Panc1 (cell line): ENCODE data around the gene MOK. TPM values are rescaled to one million over a fixed set of nuclear protein-coding genes. Genes with fewer than 3 reads are reported as not detected.

ENCODE experiments used
- ATAC-seq: fragments of 200-7000 bp; cut with Tn5 transposase; 2 replicates; pipeline ENCODE4 v1.9.1; 2020; ENCODE audit warnings: mild to moderate bottlenecking, moderate library complexity
- Bru-seq: library from RNA; stranded (reverse); fragments of 400-500 nt; gene quantifications from one replicate; lab custom pipeline; 2021; lab: Mats Ljungman, UMichigan
- BruChase-seq, 2 experiments: library from RNA; stranded (reverse); fragments of 400-500 nt; gene quantifications; one replicate each; lab custom pipeline; 2021; lab: Mats Ljungman, UMichigan
- BruUV-seq: library from RNA; stranded (reverse); fragments of 400-500 nt; replicated peaks from 2 replicates; lab custom pipeline; 2021; lab: Mats Ljungman, UMichigan
- CTCF ChIA-PET: fragments of 300-600 bp; sonication (Branson Sonifier 250); formaldehyde crosslinking; loops from one replicate; lab custom pipeline; 2022; ENCODE audit warnings: antibody characterized with exemption; lab: Charles Lee
- POLR2A ChIA-PET: fragments of 300-600 bp; sonication (Branson Sonifier 250); formaldehyde crosslinking; loops from one replicate; lab custom pipeline; 2022; ENCODE audit warnings: antibody characterized with exemption; lab: Charles Lee
- DNase-seq: peaks from one replicate; pipeline ENCODE4 v3.0.0-alpha.2; 2010; ENCODE audit warnings: low read depth, low spot score
- H3K27ac ChIP-seq: 2 replicates; pipeline ENCODE4 v1.5.1; 2011; ENCODE audit warnings: mild to moderate bottlenecking, low read length, inconsistent platforms
- H3K27me3 ChIP-seq: fragments of 200-500 bp; sonication (Bioruptor generic); 2 replicates; pipeline ENCODE4 v1.6.0; 2014; ENCODE audit warnings: low read length, inconsistent platforms; ENCODE audit not compliant: control insufficient read depth, insufficient read depth
- H3K36me3 ChIP-seq: fragments of 200-500 bp; sonication (Bioruptor generic); 2 replicates; pipeline ENCODE4 v1.5.1; 2014; ENCODE audit warnings: inconsistent platforms, mild to moderate bottlenecking, low read length, moderate library complexity; ENCODE audit not compliant: control insufficient read depth, insufficient read depth
- H3K4me1 ChIP-seq: 2 replicates; pipeline ENCODE4 v1.5.1; 2011; ENCODE audit warnings: inconsistent platforms, mild to moderate bottlenecking, low read length, moderate library complexity; ENCODE audit not compliant: control insufficient read depth, insufficient read depth
- H3K4me3 ChIP-seq, 2 experiments: 2 replicates each; pipeline ENCODE4 v1.5.1; 2011 to 2012; ENCODE audit warnings: low read depth in 2 of 2, low read length in 2 of 2, mild to moderate bottlenecking in 2 of 2, inconsistent platforms in 1 of 2, moderate library complexity in 1 of 2
- H3K9me3 ChIP-seq: fragments of 200-500 bp; sonication (Bioruptor generic); 2 replicates; pipeline ENCODE4 v1.5.1; 2014; ENCODE audit warnings: low read depth, mild to moderate bottlenecking, inconsistent platforms, low read length, moderate library complexity; ENCODE audit not compliant: control insufficient read depth, insufficient read depth
- CTCF ChIP-seq: fragments of 450-650 bp; IDR thresholded peaks from 2 replicates; pipeline ENCODE4 v1.5.1; 2017; ENCODE audit warnings: mild to moderate bottlenecking
- POLR2AphosphoS5 ChIP-seq: IDR thresholded peaks from 2 replicates; pipeline ENCODE4 v1.6.1; 2012; ENCODE audit warnings: mild to moderate bottlenecking, low read depth, low read length, moderate library complexity
- REST ChIP-seq, 2 experiments: IDR thresholded peaks; 2 replicates each; pipeline ENCODE4 v1.6.1; 2011 to 2012; ENCODE audit warnings: low read depth in 2 of 2, control low read depth in 1 of 2, low read length in 1 of 2, mild to moderate bottlenecking in 1 of 2, moderate library complexity in 1 of 2; ENCODE audit not compliant: insufficient read depth in 1 of 2
- SIN3A ChIP-seq: IDR thresholded peaks from 2 replicates; pipeline ENCODE4 v1.6.1; 2012; ENCODE audit warnings: low read depth, mild to moderate bottlenecking, low read length, moderate library complexity, borderline replicate concordance; ENCODE audit not compliant: insufficient read depth
- TCF7L2 ChIP-seq: IDR thresholded peaks from 2 replicates; pipeline ENCODE4 v1.6.1; 2011; ENCODE audit warnings: mild to moderate bottlenecking, low read depth, low read length, inconsistent platforms
- in situ Hi-C: cut with HindIII; loops from 2 replicates; pipeline ENCODE4 v1.10.0; 2016; ENCODE audit warnings: low sequenced_read_pairs, low pct_unique_long_range_greater_than_20kb
- intact Hi-C: fragments of 100-400 bp; cut with micrococcal nuclease; formaldehyde crosslinking; loops from one replicate; pipeline ENCODE4 v1.10.0; 2022; ENCODE audit not compliant: unreplicated experiment
- long read RNA-seq: library from polyadenylated mRNA; unstranded; transcript quantifications from one replicate; pipeline ENCODE4 v2.0.0, GENCODE V29; 2021; ENCODE audit not compliant: unreplicated experiment
- polyA plus RNA-seq: library from polyadenylated mRNA; unstranded; fragments of >200 nt; gene quantifications from one replicate; pipeline ENCODE4 v1.2.1, GENCODE V29; 2012; ENCODE audit warnings: missing spikeins; ENCODE audit not compliant: insufficient read length
- total RNA-seq: library from RNA; stranded (reverse); gene quantifications from one replicate; pipeline ENCODE4 v1.2.1, GENCODE V29; 2021; ENCODE audit not compliant: unreplicated experiment

The MOK gene, protein sequence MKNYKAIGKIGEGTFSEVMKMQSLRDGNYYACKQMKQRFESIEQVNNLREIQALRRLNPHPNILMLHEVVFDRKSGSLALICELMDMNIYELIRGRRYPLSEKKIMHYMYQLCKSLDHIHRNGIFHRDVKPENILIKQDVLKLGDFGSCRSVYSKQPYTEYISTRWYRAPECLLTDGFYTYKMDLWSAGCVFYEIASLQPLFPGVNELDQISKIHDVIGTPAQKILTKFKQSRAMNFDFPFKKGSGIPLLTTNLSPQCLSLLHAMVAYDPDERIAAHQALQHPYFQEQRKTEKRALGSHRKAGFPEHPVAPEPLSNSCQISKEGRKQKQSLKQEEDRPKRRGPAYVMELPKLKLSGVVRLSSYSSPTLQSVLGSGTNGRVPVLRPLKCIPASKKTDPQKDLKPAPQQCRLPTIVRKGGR
- 9.8 TPM for total RNA-seq
- polyA plus RNA-seq, result 6.9 TPM
- percentile 52 among the genes with signal in this experiment for Bru-seq, nascent RNA
- BruChase-seq, experiment 1, labeled RNA remaining after a 2-hour chase, result percentile 57 among the genes with signal in this experiment
- BruChase-seq, experiment 2, labeled RNA remaining after a 6-hour chase, result percentile 59 among the genes with signal in this experiment
- long read RNA-seq, partial matches to known transcripts, result 2 of 12 reads
- long read RNA-seq, other reads (novel, unspliced or antisense), result 10 of 12 reads

- Histone ChIP-seq H3K4me1 (peaks cover 3% of the 10 kb centered on the region; the same call in 1 of the 2 replicates), H3K36me3 (peaks cover 3% of the 10 kb centered on the region; the same call in 1 of the 2 replicates), H3K9me3 (no peaks in the 10 kb centered on the region), H3K27me3 (no peaks in the 10 kb centered on the region), H3K4me3 (peak within 1 kb of the TSS; percentile 70 to 82), H3K27ac (peak within 1 kb of the TSS; percentile 74)
- ATAC-seq (peak; percentile 98), DNase-seq (peak; percentile 86)
- TF ChIP-seq TCF7L2, result no peak
- peak; percentile 98 for TF ChIP-seq SIN3A
- ChIA-PET POLR2A (interaction anchor here (0.6 to 1.8 kb wide), 7 partner anchors 9 to 246 kb away, joined by 3 to 21 read pairs (median 8); no protein-coding TSS in a partner anchor), CTCF (interaction anchor here (0.6 kb wide), 1 partner anchor 11 kb away, joined by 4 read pairs; no protein-coding TSS in a partner anchor)
- no TSS peak for BruUV-seq
- intact Hi-C loops (no loop called here), in situ Hi-C loops (loop anchor here (25.0 kb wide), 1 partner anchor 93 kb away; no protein-coding TSS in a partner anchor)
These were observed at the start of gene MOK for GRCh38 chr14:102304611-102305506. Gene MOK (minus strand): TSS chr14:102305164. CDS start chr14:102304968, 196 bp downstream.

- no peaks in the 10 kb centered on the region for H3K4me1 ChIP-seq
- ChIA-PET POLR2A (interaction anchor here (0.6 kb wide), 1 partner anchor 21 kb away, joined by 4 read pairs; no protein-coding TSS in a partner anchor), CTCF (no interaction called here)
- in situ Hi-C loops, result no loop called here
- no TSS peak for BruUV-seq
- H3K27ac ChIP-seq, result no peak overlapping the region
- H3K4me3 ChIP-seq, result no peak overlapping the region
- H3K27me3 ChIP-seq, result no peaks in the 10 kb centered on the region
- TF ChIP-seq SIN3A (no peak), CTCF (no peak), POLR2AphosphoS5 (no peak), TCF7L2 (no peak), REST (IDR thresholded peaks at IDR 0.05; ENCODE audit: insufficient read depth in 1 of 2, low read depth in 2 of 2, low read length in 1 of 2) (no peak)
- DNase-seq, result no peak
- H3K36me3 ChIP-seq, result no peaks in the 10 kb centered on the region
- no peaks in the 10 kb centered on the region for H3K9me3 ChIP-seq
- ATAC-seq, result no peak
- intact Hi-C loops, result no loop called here
These were observed 48.2 kb upstream of the MOK start for GRCh38 chr14:102353126-102353619.
